GM18861 (cell line): ENCODE measurements around the gene PCDHGB3.
"Not testable (repeated sequence)": the region's sequence is repeated elsewhere in the genome, so short reads cannot be mapped to it uniquely, and the experiment has no call there.

Experiments
- ATAC-seq: cut with Tn5 transposase; IDR thresholded peaks from one replicate; pipeline ENCODE4 v1.9.1; 2021; ENCODE audit not compliant: unreplicated experiment

PCDHGB3 gene

DNA sequence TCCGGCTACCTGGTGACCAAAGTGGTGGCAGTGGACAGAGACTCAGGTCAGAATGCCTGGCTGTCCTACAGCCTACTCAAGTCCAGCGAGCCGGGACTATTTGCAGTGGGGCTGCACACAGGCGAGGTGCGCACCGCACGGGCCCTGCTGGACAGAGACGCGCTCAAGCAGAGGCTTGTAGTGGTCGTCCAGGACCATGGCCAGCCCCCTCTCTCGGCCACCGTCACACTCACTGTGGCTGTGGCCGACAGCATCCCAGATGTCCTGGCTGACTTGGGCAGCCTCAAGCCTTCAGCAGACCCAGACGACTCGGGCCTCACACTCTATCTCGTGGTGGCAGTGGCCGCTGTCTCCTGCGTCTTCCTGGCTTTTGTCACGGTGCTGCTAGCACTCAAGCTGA, 13.1 kb upstream of the PCDHGB3 start:
- no peak for ATAC-seq

DNA sequence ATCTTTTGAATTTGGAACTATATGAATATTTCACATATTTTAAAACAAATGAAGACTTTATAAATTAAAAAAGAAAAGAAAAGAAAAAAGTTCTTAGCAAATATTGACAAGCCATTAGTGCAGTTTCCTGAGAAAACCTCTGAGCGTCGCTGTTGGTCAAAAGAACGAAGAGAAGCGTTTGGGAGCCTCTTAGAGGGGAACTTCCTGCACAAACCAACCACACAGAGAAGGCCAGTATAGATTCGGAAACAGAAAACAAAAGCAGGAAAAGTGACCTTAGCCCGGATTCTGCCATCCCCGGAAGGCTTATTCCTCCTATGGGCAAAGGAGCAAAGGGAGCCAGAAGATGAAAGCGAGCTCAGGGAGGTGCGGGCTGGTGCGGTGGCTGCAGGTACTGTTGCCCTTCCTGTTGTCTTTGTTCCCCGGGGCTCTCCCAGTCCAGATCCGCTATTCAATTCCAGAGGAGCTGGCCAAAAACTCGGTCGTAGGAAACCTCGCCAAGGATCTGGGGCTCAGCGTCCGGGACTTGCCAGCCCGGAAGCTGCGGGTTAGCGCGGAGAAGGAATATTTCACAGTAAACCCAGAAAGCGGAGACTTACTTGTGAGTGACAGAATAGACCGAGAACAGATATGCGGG, 10.1 kb upstream of the PCDHGB3 start, which contains the start of gene PCDHGB2:
PCDHGB2 (plus strand) TSS at position 205 of the 637 bp plus-strand sequence; CDS start at position 347, 142 bp downstream.
- ATAC-seq, result no peak

DNA sequence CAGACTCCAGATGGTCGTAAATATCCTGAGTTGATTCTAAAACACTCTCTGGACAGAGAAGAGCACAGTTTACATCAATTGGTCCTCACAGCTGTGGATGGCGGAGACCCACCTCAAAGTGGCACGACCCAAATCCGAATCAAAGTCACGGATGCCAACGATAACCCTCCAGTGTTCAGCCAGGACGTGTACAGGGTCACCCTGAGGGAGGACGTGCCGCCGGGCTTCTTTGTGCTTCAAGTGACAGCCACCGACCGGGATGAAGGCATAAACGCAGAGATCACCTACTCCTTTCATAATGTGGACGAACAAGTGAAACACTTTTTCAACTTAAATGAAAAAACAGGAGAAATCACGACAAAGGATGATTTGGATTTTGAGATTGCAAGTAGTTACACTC, 9.4 kb upstream of the PCDHGB3 start:
- no peak for ATAC-seq

DNA sequence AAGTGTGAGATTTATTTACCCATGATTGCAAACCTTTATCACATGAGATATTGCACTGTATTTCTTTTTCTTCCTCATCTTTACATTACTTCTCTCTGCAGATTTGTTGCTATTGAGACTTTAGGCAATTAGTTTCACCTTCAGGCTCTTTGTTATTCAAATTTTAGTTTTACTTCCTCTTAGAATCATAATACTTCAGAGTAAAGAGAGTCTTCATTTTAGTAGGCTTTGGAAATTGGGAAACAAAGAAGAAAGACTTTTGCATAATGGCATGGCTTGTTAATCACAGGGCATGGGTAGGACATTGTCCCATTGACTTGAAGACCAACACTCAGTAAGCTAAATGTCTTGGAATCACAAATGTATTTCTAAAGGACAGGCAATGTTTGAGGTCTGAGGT, 7.3 kb upstream of the PCDHGB3 start:
- no peak for ATAC-seq

DNA sequence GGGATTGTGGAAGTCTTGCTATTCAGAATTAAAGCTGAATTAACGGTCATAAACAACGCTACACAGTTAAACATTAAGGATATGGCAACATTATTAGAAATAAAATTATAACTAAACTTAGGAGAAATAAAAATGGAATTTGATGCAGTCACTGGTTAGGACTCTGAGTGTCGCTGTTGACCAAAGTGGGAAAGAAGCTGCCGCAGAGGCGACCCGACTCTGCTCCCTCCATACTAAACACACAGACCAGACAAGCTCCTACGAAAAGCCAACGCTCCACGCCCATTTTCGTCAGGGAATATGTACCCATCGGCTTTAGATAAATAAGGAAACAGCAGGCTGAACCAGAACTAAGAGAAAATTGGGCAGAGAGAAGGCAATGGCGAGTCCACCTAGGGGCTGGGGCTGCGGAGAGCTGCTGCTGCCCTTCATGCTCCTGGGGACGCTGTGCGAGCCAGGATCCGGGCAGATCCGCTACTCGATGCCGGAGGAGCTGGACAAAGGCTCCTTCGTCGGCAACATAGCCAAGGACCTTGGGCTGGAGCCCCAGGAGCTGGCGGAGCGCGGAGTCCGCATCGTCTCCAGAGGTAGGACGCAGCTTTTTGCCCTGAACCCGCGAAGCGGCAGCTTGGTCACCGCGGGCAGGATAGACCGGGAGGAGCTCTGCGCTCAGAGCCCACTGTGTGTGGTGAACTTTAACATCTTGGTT, 5.9 kb upstream of the PCDHGB3 start, which contains the start of gene PCDHGA5:
PCDHGA5 (plus strand) TSS at position 211 of the 709 bp plus-strand sequence; CDS start at position 380, 169 bp downstream.
- ATAC-seq, result no peak

DNA sequence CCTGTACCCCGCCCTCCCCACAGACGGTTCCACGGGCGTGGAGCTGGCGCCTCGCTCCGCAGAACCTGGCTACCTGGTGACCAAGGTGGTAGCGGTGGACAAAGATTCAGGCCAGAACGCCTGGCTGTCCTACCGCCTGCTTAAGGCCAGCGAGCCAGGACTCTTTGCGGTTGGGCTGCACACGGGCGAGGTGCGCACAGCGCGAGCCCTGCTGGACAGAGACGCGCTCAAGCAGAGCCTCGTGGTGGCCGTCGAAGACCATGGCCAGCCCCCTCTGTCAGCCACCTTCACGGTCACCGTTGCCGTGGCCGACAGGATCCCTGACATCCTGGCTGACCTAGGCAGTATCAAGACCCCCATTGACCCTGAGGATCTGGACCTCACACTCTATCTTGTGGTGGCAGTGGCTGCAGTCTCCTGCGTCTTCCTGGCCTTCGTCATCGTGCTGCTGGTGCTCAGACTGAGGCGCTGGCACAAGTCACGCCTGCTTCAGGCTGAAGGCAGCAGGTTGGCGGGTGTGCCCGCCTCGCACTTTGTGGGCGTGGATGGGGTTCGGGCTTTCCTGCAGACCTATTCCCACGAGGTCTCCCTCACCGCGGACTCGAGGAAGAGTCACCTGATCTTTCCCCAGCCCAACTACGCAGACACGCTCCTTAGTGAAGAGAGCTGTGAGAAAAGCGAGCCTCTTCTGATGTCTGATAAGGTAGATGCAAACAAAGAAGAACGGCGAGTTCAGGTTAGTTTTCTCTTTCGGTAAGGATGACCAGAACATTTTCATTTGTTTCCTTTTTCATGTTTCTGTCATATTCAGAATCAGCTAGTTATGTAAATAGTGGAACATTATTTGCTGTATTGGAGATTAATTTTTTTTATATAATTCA, 3.8 kb upstream of the PCDHGB3 start:
- ATAC-seq, result no peak

DNA sequence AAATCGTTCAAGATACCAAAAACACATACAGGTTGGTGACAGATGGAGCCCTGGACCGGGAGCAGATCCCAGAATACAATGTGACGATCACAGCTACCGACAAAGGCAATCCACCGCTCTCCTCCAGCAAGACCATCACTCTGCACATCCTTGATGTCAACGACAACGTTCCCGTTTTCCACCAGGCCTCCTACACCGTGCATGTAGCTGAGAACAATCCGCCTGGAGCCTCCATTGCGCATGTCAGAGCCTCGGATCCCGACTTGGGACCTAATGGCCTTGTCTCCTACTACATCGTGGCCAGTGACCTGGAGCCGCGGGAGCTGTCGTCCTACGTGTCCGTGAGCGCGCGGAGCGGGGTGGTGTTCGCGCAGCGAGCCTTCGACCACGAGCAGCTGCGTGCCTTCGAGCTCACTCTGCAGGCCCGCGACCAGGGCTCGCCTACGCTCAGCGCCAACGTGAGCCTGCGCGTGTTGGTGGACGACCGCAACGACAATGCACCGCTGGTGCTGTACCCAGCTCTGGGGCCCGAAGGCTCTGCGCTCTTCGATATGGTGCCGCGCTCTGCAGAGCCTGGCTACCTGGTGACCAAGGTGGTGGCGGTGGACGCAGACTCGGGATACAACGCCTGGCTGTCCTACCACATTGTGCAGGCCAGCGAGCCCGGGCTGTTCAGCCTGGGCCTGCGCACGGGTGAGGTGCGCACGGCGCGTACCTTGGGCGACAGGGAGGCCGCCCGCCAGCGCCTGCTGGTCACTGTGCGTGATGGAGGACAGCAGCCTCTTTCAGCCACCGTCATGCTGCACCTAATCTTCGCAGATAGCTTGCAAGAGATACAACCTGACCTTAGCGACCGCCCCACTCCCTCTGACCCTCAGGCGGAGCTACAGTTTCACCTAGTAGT, 1.8 kb downstream of the PCDHGB3 start:
- no peak for ATAC-seq

- ATAC-seq, result no peak
Measured at GRCh38 chr5:141373673-141374317, 3.8 kb downstream of the PCDHGB3 start, which contains the start of gene PCDHGA6. PCDHGA6 (plus strand) TSS chr5:141373891; CDS start chr5:141374084, 193 bp downstream.

GRCh38 chr5:141374627-141375026, 4.6 kb downstream of the PCDHGB3 start:
- ATAC-seq, result no peak

DNA sequence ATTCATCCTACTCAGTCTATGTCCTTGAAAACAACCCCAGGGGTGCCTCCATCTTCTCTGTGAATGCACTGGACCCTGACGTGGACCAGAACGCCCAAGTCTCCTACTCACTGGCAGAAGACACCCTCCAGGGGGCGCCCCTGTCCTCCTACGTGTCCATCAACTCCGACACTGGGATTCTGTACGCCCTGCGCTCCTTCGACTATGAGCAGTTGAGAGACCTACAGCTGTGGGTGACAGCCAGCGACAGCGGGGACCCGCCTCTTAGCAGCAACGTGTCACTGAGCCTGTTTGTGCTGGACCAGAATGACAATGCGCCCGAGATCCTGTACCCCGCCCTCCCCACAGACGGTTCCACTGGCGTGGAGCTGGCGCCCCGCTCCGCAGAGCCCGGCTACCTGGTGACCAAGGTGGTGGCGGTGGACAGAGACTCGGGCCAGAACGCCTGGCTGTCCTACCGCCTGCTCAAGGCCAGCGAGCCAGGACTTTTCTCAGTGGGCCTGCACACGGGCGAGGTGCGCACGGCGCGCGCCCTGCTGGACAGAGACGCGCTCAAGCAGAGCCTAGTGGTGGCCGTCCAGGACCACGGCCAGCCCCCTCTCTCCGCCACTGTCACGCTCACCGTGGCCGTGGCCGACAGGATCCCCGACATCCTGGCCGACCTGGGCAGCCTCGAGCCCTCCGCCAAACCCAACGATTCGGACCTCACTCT, 5.6 kb downstream of the PCDHGB3 start:
- ATAC-seq, result not testable (repeated sequence)

GRCh38 chr5:141382469-141383294, 12.6 kb downstream of the PCDHGB3 start, which contains the start of gene PCDHGA7:
PCDHGA7 (plus strand) TSS chr5:141382742; CDS start chr5:141382900, 158 bp downstream.
- ATAC-seq, result no peak

GRCh38 chr5:141383345-141383744, 13.3 kb downstream of the PCDHGB3 start:
- no peak for ATAC-seq

- no peak for ATAC-seq
Measured at GRCh38 chr5:141384471-141385267, 14.6 kb downstream of the PCDHGB3 start.

- not testable (repeated sequence) for ATAC-seq
Measured at GRCh38 chr5:141387557-141388311, 17.7 kb downstream of the PCDHGB3 start, which contains the start of gene PCDHGB4. PCDHGB4 (plus strand) TSS chr5:141387698; CDS start chr5:141387885, 187 bp downstream.

DNA sequence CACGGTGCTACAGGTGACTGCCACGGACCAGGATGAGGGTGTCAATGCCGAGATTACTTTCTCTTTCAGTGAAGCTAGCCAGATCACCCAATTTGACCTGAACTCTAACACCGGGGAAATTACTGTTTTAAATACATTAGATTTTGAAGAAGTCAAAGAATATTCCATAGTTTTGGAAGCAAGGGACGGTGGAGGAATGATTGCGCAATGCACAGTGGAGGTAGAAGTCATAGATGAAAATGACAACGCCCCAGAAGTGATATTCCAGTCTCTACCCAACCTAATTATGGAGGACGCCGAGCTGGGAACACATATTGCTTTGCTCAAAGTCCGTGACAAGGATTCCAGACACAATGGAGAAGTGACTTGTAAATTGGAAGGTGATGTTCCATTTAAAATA, 18.6 kb downstream of the PCDHGB3 start:
- ATAC-seq, result no peak
